Activated CD4-positive, CD25-positive, alpha-beta regulatory T cell treated with anti-CD3 and anti-CD28 coated beads, Interleukin-2, amount 50 U/mL, for 72 hours (primary cell): ENCODE measurements around the gene PPP6R2.

Source experiments
- DNase-seq: peaks from one replicate; pipeline ENCODE4 v3.0.0; 2021

PPP6R2 gene

GRCh38 chr22:50473855-50474671 is 130.9 kb downstream of the PPP6R2 start:
- DNase-seq, result no peak

GRCh38 chr22:50474710-50475651 is 131.9 kb downstream of the PPP6R2 start, which contains the start of gene SBF1:
SBF1 (minus strand) TSS chr22:50475035; CDS start chr22:50474840, 195 bp downstream.
- DNase-seq, result peak; percentile 94

GRCh38 chr22:50475652-50476002 is 132.5 kb downstream of the PPP6R2 start:
- no peak for DNase-seq

GRCh38 chr22:50476868-50477267 is 133.7 kb downstream of the PPP6R2 start:
- no peak for DNase-seq

GRCh38 chr22:50477923-50478322 is 134.8 kb downstream of the PPP6R2 start:
- no peak for DNase-seq

- DNase-seq, result no peak
Measured at GRCh38 chr22:50479721-50480120, 136.6 kb downstream of the PPP6R2 start.

GRCh38 chr22:50481045-50481439 is 137.9 kb downstream of the PPP6R2 start:
- DNase-seq, result no peak

GRCh38 chr22:50481440-50482106 is 138.4 kb downstream of the PPP6R2 start, which contains the start of gene ADM2:
ADM2 (plus strand) TSS chr22:50481543; CDS start chr22:50481848, 305 bp downstream.
- peak; percentile 73 for DNase-seq

- no peak for DNase-seq
Measured at GRCh38 chr22:50482107-50483074, 139.3 kb downstream of the PPP6R2 start.

- no peak for DNase-seq
Measured at GRCh38 chr22:50483106-50483505, 140.0 kb downstream of the PPP6R2 start.

- no peak for DNase-seq
Measured at GRCh38 chr22:50483556-50483955, 140.4 kb downstream of the PPP6R2 start.

- no peak for DNase-seq
Measured at GRCh38 chr22:50483977-50484853, 141.1 kb downstream of the PPP6R2 start.

- DNase-seq, result no peak
Measured at GRCh38 chr22:50485221-50486131, 142.3 kb downstream of the PPP6R2 start.

GRCh38 chr22:50486561-50487289 is 143.6 kb downstream of the PPP6R2 start, which contains the start of gene MIOX:
MIOX (plus strand) TSS chr22:50486859; CDS start chr22:50486898, 39 bp downstream.
- DNase-seq, result no peak

- no peak for DNase-seq
Measured at GRCh38 chr22:50487290-50488005, 144.3 kb downstream of the PPP6R2 start.

GRCh38 chr22:50488006-50488677 is 145.0 kb downstream of the PPP6R2 start:
- no peak for DNase-seq

- no peak for DNase-seq
Measured at GRCh38 chr22:50488886-50489285, 145.8 kb downstream of the PPP6R2 start.
